Measurements from ENCODE around the gene NEK11.

GRCh38 chr3:131277836-131278497 lies 251.3 kb downstream of the NEK11 start:
- TF ChIP-seq EZH2 (IDR thresholded peaks at IDR 0.05; ENCODE audit: borderline replicate concordance) (no peak), CTCF (IDR thresholded peaks at IDR 0.05; ENCODE audit: poor library complexity) (no peak), EZH2phosphoT487 (IDR thresholded peaks at IDR 0.05; ENCODE audit: low read depth, severe bottlenecking, unreplicated experiment) (no peak)
